ENCODE data around the gene TRIP12.

The TRIP12 gene

GRCh38 chr2:229884775-229885699 lies 36.8 kb downstream of the TRIP12 start:
- CTCF ChIA-PET: interaction anchor here (1.0 to 3.7 kb wide), 2 partner anchors 84 to 105 kb away, joined by 3 to 14 read pairs; no protein-coding TSS in a partner anchor
- TF ChIP-seq CTCF (IDR thresholded peaks at IDR 0.05; ENCODE audit: insufficient read depth, low read length, missing control alignments): no peak
- no peak for DNase-seq (ENCODE audit: low read depth, low spot score)
- POLR2A ChIA-PET: no interaction called here
- H3K4me3 ChIP-seq (ENCODE audit: low read depth, low read length): no peak overlapping the region

- no peak for TF ChIP-seq CTCF (IDR thresholded peaks at IDR 0.05; ENCODE audit: insufficient read depth, low read length, missing control alignments)
- POLR2A ChIA-PET: no interaction called here
- DNase-seq (ENCODE audit: low read depth, low spot score): no peak
- H3K4me3 ChIP-seq (ENCODE audit: low read depth, low read length): no peak overlapping the region
- CTCF ChIA-PET: no interaction called here
These were observed 39.2 kb downstream of the TRIP12 start for GRCh38 chr2:229882583-229882982.

- H3K4me3 ChIP-seq (ENCODE audit: low read depth, low read length): no peak overlapping the region
- POLR2A ChIA-PET: no interaction called here
- TF ChIP-seq CTCF (IDR thresholded peaks at IDR 0.05; ENCODE audit: insufficient read depth, low read length, missing control alignments): no peak
- no peak for DNase-seq (ENCODE audit: low read depth, low spot score)
- CTCF ChIA-PET: no interaction called here
These were observed 40.8 kb downstream of the TRIP12 start for GRCh38 chr2:229880892-229881586.

- CTCF ChIA-PET: interaction anchor here (2.1 kb wide), 1 partner anchor 99 kb away, joined by 7 read pairs; no protein-coding TSS in a partner anchor
- H3K4me3 ChIP-seq (ENCODE audit: low read depth, low read length): no peak overlapping the region
- no peak for TF ChIP-seq CTCF (IDR thresholded peaks at IDR 0.05; ENCODE audit: insufficient read depth, low read length, missing control alignments)
- POLR2A ChIA-PET: no interaction called here
- no peak for DNase-seq (ENCODE audit: low read depth, low spot score)
These were observed 42.4 kb downstream of the TRIP12 start for GRCh38 chr2:229879191-229879950.

- ChIA-PET CTCF (interaction anchor here (0.9 to 1.6 kb wide), 2 partner anchors 12 to 74 kb away, joined by 3 to 4 read pairs; no protein-coding TSS in a partner anchor), POLR2A (interaction anchor here (1.2 kb wide), 1 partner anchor 10 kb away, joined by 4 read pairs; no protein-coding TSS in a partner anchor)
- DNase-seq (ENCODE audit: low read depth, low spot score): no peak
- TF ChIP-seq CTCF (IDR thresholded peaks at IDR 0.05; ENCODE audit: insufficient read depth, low read length, missing control alignments): no peak
- no peak overlapping the region for H3K4me3 ChIP-seq (ENCODE audit: low read depth, low read length)
These were observed 46.3 kb downstream of the TRIP12 start for GRCh38 chr2:229875549-229875948.

Measured in AG04449 (cell line).